ENCODE measurements around the gene DSG1.

DNA sequence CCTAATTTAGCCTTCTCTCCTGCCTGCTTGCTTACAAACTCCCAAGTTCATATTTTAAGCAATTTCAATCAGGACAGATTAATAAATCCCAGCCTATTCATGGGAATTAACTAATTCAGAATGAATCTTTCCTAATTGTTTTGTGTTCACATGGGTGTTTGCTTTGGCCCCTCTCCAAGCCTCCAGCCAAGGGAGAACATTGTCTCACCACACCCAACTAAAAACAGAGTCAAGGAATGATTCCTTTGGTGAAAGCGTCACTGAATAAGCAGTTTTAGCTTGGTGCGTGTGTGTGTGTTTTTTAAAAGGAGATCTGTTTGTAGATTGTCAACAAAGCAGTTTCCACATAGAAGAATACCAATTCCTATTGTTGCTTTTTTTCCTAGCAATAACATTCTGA lies 43.0 kb upstream of the DSG1 start:
- TF ChIP-seq, protein P1, sequence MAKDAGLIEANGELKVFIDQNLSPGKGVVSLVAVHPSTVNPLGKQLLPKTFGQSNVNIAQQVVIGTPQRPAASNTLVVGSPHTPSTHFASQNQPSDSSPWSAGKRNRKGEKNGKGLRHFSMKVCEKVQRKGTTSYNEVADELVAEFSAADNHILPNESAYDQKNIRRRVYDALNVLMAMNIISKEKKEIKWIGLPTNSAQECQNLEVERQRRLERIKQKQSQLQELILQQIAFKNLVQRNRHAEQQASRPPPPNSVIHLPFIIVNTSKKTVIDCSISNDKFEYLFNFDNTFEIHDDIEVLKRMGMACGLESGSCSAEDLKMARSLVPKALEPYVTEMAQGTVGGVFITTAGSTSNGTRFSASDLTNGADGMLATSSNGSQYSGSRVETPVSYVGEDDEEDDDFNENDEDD (CRISPR knock-in tag; IDR thresholded peaks at IDR 0.05; ENCODE audit: borderline replicate concordance), result no peak
- no peak for TF ChIP-seq RXRA (CRISPR knock-in tag; IDR thresholded peaks at IDR 0.05)
- no peak for TF ChIP-seq NFIB (CRISPR knock-in tag; IDR thresholded peaks at IDR 0.05; ENCODE audit: borderline replicate concordance)
- TF ChIP-seq KDM1A (CRISPR knock-in tag; IDR thresholded peaks at IDR 0.05), result no peak
- no peak for TF ChIP-seq HES4 (CRISPR knock-in tag; IDR thresholded peaks at IDR 0.05; ENCODE audit: borderline replicate concordance)
- TF ChIP-seq, protein P2, sequence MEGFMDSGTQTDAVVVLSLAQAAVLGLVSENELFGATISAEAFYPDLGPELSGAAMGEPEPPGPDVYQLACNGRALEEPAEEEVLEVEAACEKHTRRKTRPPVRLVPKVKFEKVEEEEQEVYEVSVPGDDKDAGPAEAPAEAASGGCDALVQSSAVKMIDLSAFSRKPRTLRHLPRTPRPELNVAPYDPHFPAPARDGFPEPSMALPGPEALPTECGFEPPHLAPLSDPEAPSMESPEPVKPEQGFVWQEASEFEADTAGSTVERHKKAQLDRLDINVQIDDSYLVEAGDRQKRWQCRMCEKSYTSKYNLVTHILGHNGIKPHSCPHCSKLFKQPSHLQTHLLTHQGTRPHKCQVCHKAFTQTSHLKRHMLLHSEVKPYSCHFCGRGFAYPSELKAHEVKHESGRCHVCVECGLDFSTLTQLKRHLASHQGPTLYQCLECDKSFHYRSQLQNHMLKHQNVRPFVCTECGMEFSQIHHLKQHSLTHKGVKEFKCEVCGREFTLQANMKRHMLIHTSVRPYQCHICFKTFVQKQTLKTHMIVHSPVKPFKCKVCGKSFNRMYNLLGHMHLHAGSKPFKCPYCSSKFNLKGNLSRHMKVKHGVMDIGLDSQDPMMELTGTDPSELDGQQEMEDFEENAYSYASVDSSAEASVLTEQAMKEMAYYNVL (CRISPR knock-in tag; IDR thresholded peaks at IDR 0.05; ENCODE audit: borderline replicate concordance), result no peak
- no peak for TF ChIP-seq EP300 (IDR thresholded peaks at IDR 0.05; ENCODE audit: low read depth in 2 of 2, low read length in 2 of 2)
- no peak for TF ChIP-seq EP300 (CRISPR knock-in tag; IDR thresholded peaks at IDR 0.05; ENCODE audit: borderline replicate concordance)
- TF ChIP-seq ZNF746 (CRISPR knock-in tag; IDR thresholded peaks at IDR 0.05), result no peak
- TF ChIP-seq TEAD2 (CRISPR knock-in tag; IDR thresholded peaks at IDR 0.05), result no peak
- TF ChIP-seq NKX3-1 (CRISPR knock-in tag; IDR thresholded peaks at IDR 0.05), result no peak
- TF ChIP-seq POLR2A (IDR thresholded peaks at IDR 0.05; ENCODE audit: insufficient read depth in 1 of 2, low read depth in 2 of 2, low read length in 2 of 2), result no peak
- no peak for TF ChIP-seq ZNF720 (CRISPR knock-in tag; IDR thresholded peaks at IDR 0.05)
